K562 (cell line): ENCODE data around the gene EMC1. TPM values are rescaled to one million over a fixed set of nuclear protein-coding genes. Genes with fewer than 3 reads are reported as not detected.

Experiments
- ATAC-seq: fragments of 200-7000 bp; cut with Tn5 transposase; 3 replicates; pipeline ENCODE4 v1.9.1; 2020; ENCODE audit warnings: moderate library complexity
- BruUV-seq: library from RNA; stranded (reverse); fragments of 400-500 nt; replicated peaks from 2 replicates; lab custom pipeline; 2021; lab: Mats Ljungman, UMichigan
- CTCF ChIA-PET: fragments of 300-600 bp; formaldehyde crosslinking; extraction: SDS; loops from one replicate; lab custom pipeline; 2021; ENCODE audit warnings: low intra/inter-chr PET ratio; lab: Yijun Ruan, JAX
- POLR2A ChIA-PET: fragments of 300-600, 350-650 bp; sonication (Branson Sonifier 250); formaldehyde crosslinking; extraction: SDS; loops from one replicate; lab custom pipeline; 2021; ENCODE audit warnings: antibody characterized with exemption, inconsistent platforms; lab: Yijun Ruan, JAX
- DNase-seq, 4 experiments: peaks; one replicate each; pipeline versions ENCODE4 v3.0.0 to v3.0.0-alpha.2; 2011 to 2018; ENCODE audit warnings: low spot score in 3 of 4, mixed read lengths in 3 of 4; ENCODE audit errors: extremely low read depth in 1 of 4
- FAIRE-seq: peaks from 2 replicates; lab custom pipeline; 2011; peaks lifted over from hg19 to GRCh38; lab: Jason Lieb, UNC
- H2AFZ ChIP-seq: 2 replicates; pipeline ENCODE4 v1.6.0; 2011; ENCODE audit warnings: low read depth, low read length, control low read depth, inconsistent platforms
- H3K27ac ChIP-seq: fragments of 200-600 bp; 3 replicates; pipeline ENCODE4 v1.8.0; 2011; ENCODE audit warnings: low read depth, mild to moderate bottlenecking, control low read depth, inconsistent platforms, low read length, moderate library complexity, mixed read lengths; ENCODE audit errors: extremely low read depth
- H3K27me3 ChIP-seq, 2 experiments: fragments of 300-600 bp in 1 of 2; 2 replicates in 1 of 2; 3 replicates in 1 of 2; pipeline versions ENCODE4 v1.6.0 to v1.8.0; 2011; ENCODE audit warnings: inconsistent platforms in 2 of 2, low read length in 2 of 2, mild to moderate bottlenecking in 1 of 2, mixed read lengths in 1 of 2, moderate library complexity in 1 of 2; ENCODE audit not compliant: control insufficient read depth in 2 of 2, insufficient read depth in 2 of 2
- H3K36me3 ChIP-seq: fragments of 300-600 bp; 3 replicates; pipeline ENCODE4 v1.8.0; 2011; ENCODE audit warnings: mild to moderate bottlenecking, low read length, inconsistent platforms; ENCODE audit not compliant: control insufficient read depth, insufficient read depth
- H3K4me1 ChIP-seq, 2 experiments: fragments of 200-600 bp in 1 of 2; replicated peaks in 1 of 2; 2 replicates in 1 of 2; 3 replicates in 1 of 2; pipeline versions ENCODE4 v1.5.1 to v1.8.0; 2011; ENCODE audit warnings: inconsistent platforms in 2 of 2, low read length in 2 of 2, mild to moderate bottlenecking in 1 of 2, mixed read lengths in 1 of 2, moderate library complexity in 1 of 2; ENCODE audit not compliant: control insufficient read depth in 2 of 2, insufficient read depth in 2 of 2
- H3K4me2 ChIP-seq: 2 replicates; pipeline ENCODE4 v1.6.1; 2011; ENCODE audit warnings: low read length, control low read depth, inconsistent platforms, mixed read lengths; ENCODE audit not compliant: insufficient read depth
- H3K4me3 ChIP-seq: fragments of 200-600 bp; sonication (generic), shearing (Covaris generic); 2 replicates; pipeline ENCODE4 v1.5.1; 2016; ENCODE audit warnings: control low read depth, inconsistent platforms
- H3K79me2 ChIP-seq: fragments of 200-600 bp; 3 replicates; pipeline ENCODE4 v1.8.0; 2011; ENCODE audit warnings: low read length, inconsistent platforms; ENCODE audit not compliant: control insufficient read depth, insufficient read depth
- H3K9ac ChIP-seq, 2 experiments: 2 replicates each; pipeline versions ENCODE4 v1.6.0 to v1.6.1; 2011; ENCODE audit warnings: low read depth in 2 of 2, low read length in 2 of 2, control low read depth in 1 of 2, inconsistent platforms in 1 of 2, mild to moderate bottlenecking in 1 of 2, mixed read lengths in 1 of 2; ENCODE audit not compliant: insufficient read depth in 1 of 2
- H3K9me1 ChIP-seq: one replicate; pipeline ENCODE4 v1.6.0; 2011; ENCODE audit warnings: inconsistent platforms, mild to moderate bottlenecking, low read length, moderate library complexity; ENCODE audit not compliant: control insufficient read depth, insufficient read depth
- H3K9me3 ChIP-seq: replicated peaks from 2 replicates; pipeline ENCODE4 v1.5.1; 2011; ENCODE audit warnings: low read depth, low read length, inconsistent platforms; ENCODE audit not compliant: control insufficient read depth, insufficient read depth
- H4K20me1 ChIP-seq: replicated peaks from 2 replicates; pipeline ENCODE4 v1.6.1; 2011; ENCODE audit warnings: low read length, inconsistent platforms, mixed read lengths; ENCODE audit not compliant: control insufficient read depth, insufficient read depth
- ARID4B ChIP-seq: sonication (generic); formaldehyde crosslinking; IDR thresholded peaks from 2 replicates; pipeline ENCODE4 v1.8.0; 2022; ENCODE audit warnings: mild to moderate bottlenecking, missing genetic modification reagents
- DMBX1 ChIP-seq: fragments of 250-450 bp; sonication (Bioruptor Pico); IDR thresholded peaks from 2 replicates; pipeline ENCODE4 v1.8.0; 2022; ENCODE audit warnings: inconsistent platforms, mild to moderate bottlenecking, moderate library complexity, borderline replicate concordance
- FOXK1 ChIP-seq: sonication (generic); formaldehyde crosslinking; IDR thresholded peaks from 2 replicates; pipeline ENCODE4 v1.8.0; 2022; ENCODE audit warnings: missing genetic modification reagents, mild to moderate bottlenecking, borderline replicate concordance
- HNRNPLL ChIP-seq: fragments of 200-400 bp; formaldehyde crosslinking; IDR thresholded peaks from 2 replicates; pipeline ENCODE4 v1.6.1; 2017; ENCODE audit warnings: low read length, low read depth, mild to moderate bottlenecking; ENCODE audit not compliant: poor library complexity, severe bottlenecking
- MEF2D ChIP-seq: conservative IDR thresholded peaks from 2 replicates; pipeline ENCODE4 v1.6.1; 2016; ENCODE audit warnings: low read depth, missing genetic modification characterization, missing compliant biosample characterization
- NELFE ChIP-seq: IDR thresholded peaks from 2 replicates; pipeline ENCODE4 v1.6.1; 2011; ENCODE audit warnings: mild to moderate bottlenecking; ENCODE audit not compliant: insufficient read depth, insufficient read length
- NUFIP1 ChIP-seq: fragments of 450-650 bp; IDR thresholded peaks from 2 replicates; pipeline ENCODE4 v1.6.1; 2018; ENCODE audit not compliant: partially characterized antibody
- PCBP1 ChIP-seq: fragments of 200-400 bp; formaldehyde crosslinking; IDR thresholded peaks from 2 replicates; pipeline ENCODE4 v1.6.1; 2018; ENCODE audit warnings: mild to moderate bottlenecking, low read depth, low read length; ENCODE audit not compliant: poor library complexity, severe bottlenecking
- POLR2A ChIP-seq: fragments of 450-650 bp; conservative IDR thresholded peaks from 2 replicates; pipeline ENCODE4 v1.6.1; 2016
- SFPQ ChIP-seq: fragments of 200-400 bp; formaldehyde crosslinking; IDR thresholded peaks from 2 replicates; pipeline ENCODE4 v1.6.1; 2017; ENCODE audit warnings: mild to moderate bottlenecking, low read depth, low read length, moderate library complexity
- TAF9B ChIP-seq: fragments of 450-650 bp; IDR thresholded peaks from 2 replicates; pipeline ENCODE4 v1.6.1; 2018; ENCODE audit warnings: mild to moderate bottlenecking; ENCODE audit not compliant: partially characterized antibody
- ZNF511 ChIP-seq: sonication (generic); formaldehyde crosslinking; IDR thresholded peaks from 2 replicates; pipeline ENCODE4 v1.8.0; 2022; ENCODE audit warnings: mild to moderate bottlenecking, missing genetic modification reagents
- ZNF584 ChIP-seq: fragments of 200-800 bp; sonication (Bioruptor generic); IDR thresholded peaks from 2 replicates; pipeline ENCODE4 v1.6.1; 2016; ENCODE audit warnings: low read depth, mild to moderate bottlenecking, missing genetic modification characterization, missing compliant biosample characterization
- ZNF766 ChIP-seq: fragments of 200-800 bp; sonication (Bioruptor generic); conservative IDR thresholded peaks from 2 replicates; pipeline ENCODE4 v1.6.1; 2016; ENCODE audit warnings: missing genetic modification characterization, missing compliant biosample characterization
- WGBS: fragments of 100-300 bp; shearing (Covaris generic); methylation state at CpG from one replicate; pipeline ENCODE4 v1.1.6; 2016; ENCODE audit warnings: low coverage, mixed read lengths; ENCODE audit not compliant: insufficient coverage; ENCODE audit errors: missing lambda C conversion rate; 5-methylcytosine and 5-hydroxymethylcytosine counted together
- in situ Hi-C: fragments of 300-500 bp; cut with MboI; formaldehyde crosslinking; loops from 4 replicates; pipeline ENCODE4 v1.15.0; 2018; ENCODE audit warnings: inconsistent platforms, mixed read lengths
- intact Hi-C: fragments of 100-400 bp; cut with micrococcal nuclease; formaldehyde crosslinking; loops from 2 replicates; pipeline ENCODE4 v1.14.2; 2022
- polyA plus RNA-seq, 8 experiments: library from polyadenylated mRNA; depleted of rRNA in 4 of 8; stranded (reverse) in 5 of 8; unstranded in 3 of 8; fragments of >200 nt; fragmentation: Nextera tagmentation in 2 of 8; fragmentation: Illumina TruSeq in 1 of 8; extraction: Ambion mirVana in 2 of 8; extraction: Trizol in 1 of 8; gene quantifications; 2 replicates each; pipeline versions ENCODE4 v1.2.1 to v1.2.3, GENCODE V29; 2011 to 2014; ENCODE audit warnings: inconsistent platforms in 1 of 8, missing spikeins in 1 of 8
- total RNA-seq, 7 experiments: library from RNA; depleted of rRNA in 6 of 7; stranded (reverse); fragments of >200 nt in 6 of 7; fragmentation: Illumina TruSeq in 2 of 7; extraction: Trizol in 2 of 7; gene quantifications; 2 replicates each; pipeline versions ENCODE4 v1.2.1 to v1.2.3, GENCODE V29; 2011 to 2021; ENCODE audit warnings: low replicate concordance in 1 of 7

EMC1 gene
- total and polyA plus RNA-seq, 9 of the 15 experiments (the other 6 are each of a cell fraction or from before 2014, with no cell fraction given), result 17.8 to 88.2 (median 37.4) TPM

GRCh38 chr1:19262744-19263143 is 11.4 kb upstream of the EMC1 start (continued):
- TF ChIP-seq FOXK1 (CRISPR knock-in tag), result no peak
- no peak for TF ChIP-seq NUFIP1

- Histone ChIP-seq H3K4me1 (peaks cover 0 to 13% of the 10 kb centered on the region in 2 experiments; a peak in 3 of 5 replicates), H3K9me3 (no peaks in the 10 kb centered on the region), H4K20me1 (peaks cover 10% of the 10 kb centered on the region), H3K9ac (0 out of 4 replicates have a peak overlapping the region, but pooled peaks of 1 of the 2 experiments have one; percentile 2), H2AFZ (no peak overlapping the region), H3K27ac (no peak overlapping the region), H3K36me3 (peaks cover 41% of the 10 kb centered on the region; the same call in 2 of the 3 replicates), H3K27me3 (no peaks in the 10 kb centered on the region), H3K4me3 (no peak overlapping the region), H3K4me2 (no peak overlapping the region), H3K9me1 (no peaks in the 10 kb centered on the region), H3K79me2 (no peaks in the 10 kb centered on the region)
- BruUV-seq, result no TSS peak
- 38% methylated on average over 5 of the region's 5 CpGs for WGBS
- POLR2A ChIA-PET, result interaction anchor here (0.6 to 5.0 kb wide), 6 partner anchors 9 to 192 kb away, joined by 3 to 37 read pairs (median 4); partner anchors contain the start of genes AKR7A2, EMC1, MRTO4 and SLC66A1
- in situ Hi-C loops (no loop called here), intact Hi-C loops (no loop called here)
- peak in 2 of 4 experiments; percentile 23 to 38 for DNase-seq
- CTCF ChIA-PET, result no interaction called here
- FAIRE-seq, result peak; percentile 75
- ATAC-seq, result no peak; the same call in 2 of the 3 replicates
- no peak for TF ChIP-seq SFPQ
- TF ChIP-seq MEF2D, result no peak
- no peak for TF ChIP-seq ZNF584
- TF ChIP-seq NELFE, result no peak
- no peak for TF ChIP-seq ZNF766 (CRISPR knock-in tag)
- TF ChIP-seq HNRNPLL, result no peak
- TF ChIP-seq PCBP1, result no peak
- 0 out of 2 replicates have a peak, but pooled peaks have one; percentile 22 for TF ChIP-seq ARID4B (CRISPR knock-in tag)
- peak; percentile 9; the same call in 1 of the 2 replicates for TF ChIP-seq POLR2A
- no peak for TF ChIP-seq TAF9B
- 0 out of 2 replicates have a peak, but pooled peaks have one; percentile 35 for TF ChIP-seq ZNF511 (CRISPR knock-in tag)
- TF ChIP-seq DMBX1 (CRISPR knock-in tag), result no peak
These were observed 10.7 kb upstream of the EMC1 start for GRCh38 chr1:19262047-19262446.
